ENCODE measurements around the gene ZFAND4.

DNA sequence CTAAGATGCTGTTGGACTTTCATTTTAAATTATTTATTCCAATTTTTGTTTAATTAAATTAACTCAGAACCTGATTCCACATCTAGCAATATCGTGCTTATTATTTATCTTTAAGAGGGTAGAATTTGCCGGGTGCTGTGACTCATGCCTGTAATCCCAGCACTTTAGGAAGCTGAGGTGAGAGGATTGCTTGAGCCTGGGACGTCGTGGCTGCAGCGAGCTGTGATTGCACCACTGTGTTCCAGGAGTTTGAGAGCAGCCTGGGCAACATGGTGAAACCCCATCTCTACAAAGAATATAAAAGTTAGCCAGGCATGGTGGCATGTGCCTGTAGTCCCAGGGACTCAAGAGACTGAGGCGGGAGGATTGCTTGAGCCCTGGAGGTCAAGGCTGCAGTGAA is 47.8 kb downstream of the ZFAND4 start:
- TF ChIP-seq RAD21 (IDR thresholded peaks at IDR 0.05; ENCODE audit: insufficient read depth, low read depth, low read length) (no peak), RB1 (IDR thresholded peaks at IDR 0.05; ENCODE audit: borderline replicate concordance) (no peak), GABPA (IDR thresholded peaks at IDR 0.05; ENCODE audit: low read depth) (no peak), POLR2AphosphoS2 (IDR thresholded peaks at IDR 0.05; ENCODE audit: low read depth, low read length) (no peak), PML (IDR thresholded peaks at IDR 0.05; ENCODE audit: low read length) (no peak), BHLHE40 (IDR thresholded peaks at IDR 0.05; ENCODE audit: borderline replicate concordance in 1 of 2, low read depth in 2 of 2, low read length in 1 of 2) (no peak), HDAC2 (IDR thresholded peaks at IDR 0.05) (no peak), LARP7 (IDR thresholded peaks at IDR 0.05) (no peak), SREBF2 (IDR thresholded peaks at IDR 0.05; ENCODE audit: low read length) (no peak), TCF12 (IDR thresholded peaks at IDR 0.05; ENCODE audit: low read depth, low read length) (no peak), SMC3 (IDR thresholded peaks at IDR 0.05; ENCODE audit: borderline replicate concordance, low read length) (no peak), TAF1 (IDR thresholded peaks at IDR 0.05; ENCODE audit: borderline replicate concordance, low read depth, low read length) (no peak)
- TF ChIP-seq, protein P1, sequence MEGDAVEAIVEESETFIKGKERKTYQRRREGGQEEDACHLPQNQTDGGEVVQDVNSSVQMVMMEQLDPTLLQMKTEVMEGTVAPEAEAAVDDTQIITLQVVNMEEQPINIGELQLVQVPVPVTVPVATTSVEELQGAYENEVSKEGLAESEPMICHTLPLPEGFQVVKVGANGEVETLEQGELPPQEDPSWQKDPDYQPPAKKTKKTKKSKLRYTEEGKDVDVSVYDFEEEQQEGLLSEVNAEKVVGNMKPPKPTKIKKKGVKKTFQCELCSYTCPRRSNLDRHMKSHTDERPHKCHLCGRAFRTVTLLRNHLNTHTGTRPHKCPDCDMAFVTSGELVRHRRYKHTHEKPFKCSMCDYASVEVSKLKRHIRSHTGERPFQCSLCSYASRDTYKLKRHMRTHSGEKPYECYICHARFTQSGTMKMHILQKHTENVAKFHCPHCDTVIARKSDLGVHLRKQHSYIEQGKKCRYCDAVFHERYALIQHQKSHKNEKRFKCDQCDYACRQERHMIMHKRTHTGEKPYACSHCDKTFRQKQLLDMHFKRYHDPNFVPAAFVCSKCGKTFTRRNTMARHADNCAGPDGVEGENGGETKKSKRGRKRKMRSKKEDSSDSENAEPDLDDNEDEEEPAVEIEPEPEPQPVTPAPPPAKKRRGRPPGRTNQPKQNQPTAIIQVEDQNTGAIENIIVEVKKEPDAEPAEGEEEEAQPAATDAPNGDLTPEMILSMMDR (IDR thresholded peaks at IDR 0.05 in 2 of 3, conservative IDR thresholded peaks at IDR 0.05 in 1 of 3; ENCODE audit: control insufficient read depth in 2 of 3, extremely low read depth in 1 of 3, insufficient read depth in 1 of 3, low read depth in 3 of 3, low read length in 3 of 3) = no peak
